Neural progenitor cell (in vitro differentiated cells): ENCODE results near the gene CAPZB. TPM values are rescaled to one million over a fixed set of nuclear protein-coding genes. Genes with fewer than 3 reads are reported as not detected.

Experiments used
- DNase-seq: peaks from one replicate; pipeline ENCODE4 v3.0.0-alpha.2; 2016; ENCODE audit warnings: low spot score
- H2AFZ ChIP-seq: fragments of 200-600 bp; sonication (generic); replicated peaks from 2 replicates; pipeline ENCODE4 v1.6.1; 2016; ENCODE audit warnings: antibody characterized with exemption
- H3F3A ChIP-seq: fragments of 200-600 bp; sonication (generic); 2 replicates; pipeline ENCODE4 v1.6.1; 2016; ENCODE audit warnings: antibody characterized with exemption, low read depth
- H3K27ac ChIP-seq: fragments of 200-600 bp; sonication (generic); 2 replicates; pipeline ENCODE4 v1.5.1; 2016; ENCODE audit warnings: mild to moderate bottlenecking
- H3K27me3 ChIP-seq: fragments of 200-600 bp; sonication (generic); 2 replicates; pipeline ENCODE4 v1.6.1; 2016; ENCODE audit warnings: mild to moderate bottlenecking, moderate library complexity
- H3K36me3 ChIP-seq: fragments of 200-600 bp; sonication (generic); 2 replicates; pipeline ENCODE4 v1.5.1; 2016
- H3K4me1 ChIP-seq: fragments of 200-600 bp; sonication (generic); 2 replicates; pipeline ENCODE4 v1.6.1; 2016; ENCODE audit warnings: mixed run types
- H3K4me2 ChIP-seq: fragments of 200-600 bp; sonication (generic); 2 replicates; pipeline ENCODE4 v1.6.1; 2016
- H3K4me3 ChIP-seq: fragments of 200-600 bp; sonication (generic); 2 replicates; pipeline ENCODE4 v1.5.1; 2016
- H3K79me2 ChIP-seq: fragments of 200-600 bp; sonication (generic); 2 replicates; pipeline ENCODE4 v1.6.1; 2016; ENCODE audit warnings: low read depth
- H3K9ac ChIP-seq: fragments of 200-600 bp; sonication (generic); 2 replicates; pipeline ENCODE4 v1.6.1; 2016
- H3K9me3 ChIP-seq: fragments of 200-600 bp; sonication (generic); 2 replicates; pipeline ENCODE4 v1.5.1; 2016; ENCODE audit warnings: low read depth
- H4K20me1 ChIP-seq: fragments of 200-600 bp; sonication (generic); 2 replicates; pipeline ENCODE4 v1.6.1; 2016; ENCODE audit warnings: low read depth
- H3K27ac Mint-ChIP-seq: 3 replicates; pipeline ENCODE4 v1.8.0; 2021; ENCODE audit warnings: mixed read lengths
- H3K27me3 Mint-ChIP-seq: 2 replicates; pipeline ENCODE4 v1.8.0; 2022; ENCODE audit warnings: low read depth, mild to moderate bottlenecking, inconsistent platforms, moderate library complexity, mixed read lengths; ENCODE audit not compliant: insufficient read depth
- H3K36me3 Mint-ChIP-seq: 3 replicates; pipeline ENCODE4 v1.8.0; 2021; ENCODE audit warnings: mixed read lengths
- H3K4me1 Mint-ChIP-seq: 3 replicates; pipeline ENCODE4 v1.8.0; 2021; ENCODE audit warnings: mixed read lengths
- H3K4me3 Mint-ChIP-seq: 3 replicates; pipeline ENCODE4 v1.8.0; 2021; ENCODE audit warnings: mild to moderate bottlenecking, moderate library complexity, mixed read lengths
- H3K9me3 Mint-ChIP-seq: 3 replicates; pipeline ENCODE4 v1.8.0; 2020; ENCODE audit warnings: mixed read lengths
- EZH2 ChIP-seq: fragments of 200-600 bp; sonication (generic); IDR thresholded peaks from 2 replicates; pipeline ENCODE4 v1.6.1; 2017; ENCODE audit warnings: antibody characterized with exemption, mild to moderate bottlenecking, moderate library complexity
- EZH2phosphoT487 ChIP-seq: fragments of 200-600 bp; sonication (generic); IDR thresholded peaks from 2 replicates; pipeline ENCODE4 v1.6.1; 2017; ENCODE audit warnings: antibody characterized with exemption
- total RNA-seq: library from RNA; depleted of rRNA; stranded (reverse); fragments of >200 nt; gene quantifications from 2 replicates; pipeline ENCODE4 v1.2.3, GENCODE V29; 2015; ENCODE audit warnings: low replicate concordance
- TF ChIP-seq, protein P1 (sequence below): fragments of 200-600 bp; sonication (generic); IDR thresholded peaks from 2 replicates; pipeline ENCODE4 v1.5.1; 2017; ENCODE audit warnings: antibody characterized with exemption, mild to moderate bottlenecking

The CAPZB gene
- total RNA-seq, 1 donor from 2014 or later, result 134 TPM

DNA sequence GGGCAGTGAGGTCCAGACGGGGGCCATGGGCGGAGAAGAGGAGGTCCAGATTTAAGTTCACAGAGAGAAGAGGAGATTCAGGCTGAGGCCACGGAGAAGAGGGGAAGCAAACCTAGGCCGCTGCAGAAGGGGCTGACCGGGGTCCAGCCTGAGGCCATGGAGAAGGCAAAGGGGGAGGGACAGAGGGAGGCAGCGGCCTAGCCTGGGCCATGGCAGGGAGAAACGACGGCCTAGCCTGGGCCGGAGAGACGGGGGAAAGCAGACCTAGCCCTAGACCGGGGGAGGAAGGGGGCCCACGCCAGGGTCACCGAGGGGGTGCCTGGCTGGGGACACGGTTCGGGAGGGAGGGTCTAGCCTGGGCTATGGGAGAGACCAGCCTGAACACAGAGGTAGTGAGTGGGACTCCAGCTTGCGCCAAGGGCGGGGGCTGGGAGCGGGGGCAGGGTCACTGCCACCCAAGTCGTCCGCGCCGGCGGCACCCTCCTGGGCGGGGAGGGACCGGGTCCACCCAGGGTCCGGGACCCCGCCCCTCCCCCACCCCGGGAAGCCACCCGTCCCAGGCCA is 459 bp downstream of the CAPZB start:
- Histone ChIP-seq H3K36me3 (no peaks in the 10 kb centered on the region), H3K9ac (peak overlapping the region; percentile 74), H3K4me1 (peaks cover 36% of the 10 kb centered on the region), H3K27ac (peak overlapping the region; percentile 59), H3K27me3 (no peaks in the 10 kb centered on the region), H4K20me1 (peaks cover 52% of the 10 kb centered on the region), H3K4me2 (peak overlapping the region; percentile 99), H2AFZ (no peak overlapping the region), H3K79me2 (peaks cover 58% of the 10 kb centered on the region), H3F3A (peaks cover 15% of the 10 kb centered on the region), H3K9me3 (no peaks in the 10 kb centered on the region), H3K4me3 (peak overlapping the region; percentile 90)
- peak overlapping the region; percentile 98 for H3K27ac Mint-ChIP-seq
- DNase-seq, result peak; percentile 65
- TF ChIP-seq, protein P1, sequence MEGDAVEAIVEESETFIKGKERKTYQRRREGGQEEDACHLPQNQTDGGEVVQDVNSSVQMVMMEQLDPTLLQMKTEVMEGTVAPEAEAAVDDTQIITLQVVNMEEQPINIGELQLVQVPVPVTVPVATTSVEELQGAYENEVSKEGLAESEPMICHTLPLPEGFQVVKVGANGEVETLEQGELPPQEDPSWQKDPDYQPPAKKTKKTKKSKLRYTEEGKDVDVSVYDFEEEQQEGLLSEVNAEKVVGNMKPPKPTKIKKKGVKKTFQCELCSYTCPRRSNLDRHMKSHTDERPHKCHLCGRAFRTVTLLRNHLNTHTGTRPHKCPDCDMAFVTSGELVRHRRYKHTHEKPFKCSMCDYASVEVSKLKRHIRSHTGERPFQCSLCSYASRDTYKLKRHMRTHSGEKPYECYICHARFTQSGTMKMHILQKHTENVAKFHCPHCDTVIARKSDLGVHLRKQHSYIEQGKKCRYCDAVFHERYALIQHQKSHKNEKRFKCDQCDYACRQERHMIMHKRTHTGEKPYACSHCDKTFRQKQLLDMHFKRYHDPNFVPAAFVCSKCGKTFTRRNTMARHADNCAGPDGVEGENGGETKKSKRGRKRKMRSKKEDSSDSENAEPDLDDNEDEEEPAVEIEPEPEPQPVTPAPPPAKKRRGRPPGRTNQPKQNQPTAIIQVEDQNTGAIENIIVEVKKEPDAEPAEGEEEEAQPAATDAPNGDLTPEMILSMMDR, result no peak
- TF ChIP-seq EZH2phosphoT487, result no peak
- no peak for TF ChIP-seq EZH2
- H3K9me3 Mint-ChIP-seq, result no peaks in the 10 kb centered on the region
- peaks cover 7% of the 10 kb centered on the region for H3K36me3 Mint-ChIP-seq
- peaks cover 4% of the 10 kb centered on the region for H3K27me3 Mint-ChIP-seq
- H3K4me1 Mint-ChIP-seq, result peaks cover 52% of the 10 kb centered on the region
- H3K4me3 Mint-ChIP-seq, result peak overlapping the region; percentile 97

DNA sequence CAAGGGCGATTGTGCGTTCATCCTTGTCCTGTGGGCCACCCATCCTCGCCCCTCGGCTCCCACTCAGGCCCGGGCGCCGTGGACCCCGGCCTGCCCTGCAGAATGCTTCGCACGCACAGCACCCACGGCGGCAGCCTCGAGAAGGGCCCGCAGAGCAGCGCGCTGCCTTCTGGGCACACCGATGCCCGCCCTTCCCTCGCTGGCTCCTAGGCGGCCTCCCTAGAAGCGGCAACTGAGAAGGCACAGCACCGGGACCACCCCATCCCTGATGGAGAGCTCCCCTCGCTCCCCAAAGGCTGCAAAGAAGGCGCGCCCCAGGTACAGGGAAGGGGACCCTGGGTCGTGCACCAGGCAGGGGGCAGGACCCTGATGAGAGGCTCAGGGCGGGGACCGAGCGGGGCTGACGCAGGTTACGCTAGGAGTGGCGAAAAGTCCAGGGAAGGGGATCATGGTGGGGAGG is 971 bp downstream of the CAPZB start:
- Histone ChIP-seq H3K27ac (no peak overlapping the region), H3K4me1 (peaks cover 40% of the 10 kb centered on the region), H3K9me3 (no peaks in the 10 kb centered on the region), H3K27me3 (no peaks in the 10 kb centered on the region), H3K9ac (peak overlapping the region; percentile 74), H3F3A (peaks cover 15% of the 10 kb centered on the region), H4K20me1 (peaks cover 57% of the 10 kb centered on the region), H3K36me3 (no peaks in the 10 kb centered on the region), H2AFZ (no peak overlapping the region), H3K79me2 (peaks cover 63% of the 10 kb centered on the region), H3K4me2 (peak overlapping the region; percentile 99), H3K4me3 (peak overlapping the region; percentile 90)
- Mint-ChIP-seq H3K9me3 (no peaks in the 10 kb centered on the region), H3K4me1 (peaks cover 57% of the 10 kb centered on the region), H3K4me3 (peak overlapping the region; percentile 97), H3K27ac (peak overlapping the region; percentile 98), H3K36me3 (peaks cover 7% of the 10 kb centered on the region), H3K27me3 (peaks cover 4% of the 10 kb centered on the region)
- TF ChIP-seq, protein P1, result no peak
- TF ChIP-seq EZH2 (no peak), EZH2phosphoT487 (no peak)
- peak; percentile 49 for DNase-seq

DNA sequence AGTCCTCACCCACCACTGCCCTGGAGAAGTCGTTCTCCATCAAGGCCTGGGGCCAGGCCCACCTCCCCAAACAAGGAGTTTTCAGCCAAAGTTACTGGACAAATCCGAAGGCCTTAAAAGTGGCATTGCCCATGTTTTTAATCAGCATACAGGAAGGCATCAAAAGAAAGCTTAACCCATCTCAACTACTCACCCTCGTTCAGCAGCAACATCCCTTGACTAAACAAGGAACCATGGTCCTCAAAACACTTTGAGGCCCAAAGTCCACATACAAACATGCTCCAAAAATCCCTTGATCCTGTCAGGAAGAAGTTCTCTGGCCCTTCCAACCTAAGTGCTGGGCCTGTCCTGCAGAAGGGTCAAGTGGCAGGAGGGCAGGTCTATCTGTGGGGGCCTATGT is 1.6 kb downstream of the CAPZB start:
- no peak for TF ChIP-seq EZH2phosphoT487
- TF ChIP-seq, protein P1, result no peak
- no peak for TF ChIP-seq EZH2
- no peak for DNase-seq
- Mint-ChIP-seq H3K4me3 (peak overlapping the region; percentile 97), H3K36me3 (peaks cover 7% of the 10 kb centered on the region), H3K9me3 (no peaks in the 10 kb centered on the region), H3K27me3 (peaks cover 4% of the 10 kb centered on the region), H3K27ac (peak overlapping the region; percentile 54), H3K4me1 (peaks cover 57% of the 10 kb centered on the region)
- Histone ChIP-seq H3K79me2 (peaks cover 70% of the 10 kb centered on the region), H3F3A (peaks cover 15% of the 10 kb centered on the region), H3K36me3 (no peaks in the 10 kb centered on the region), H4K20me1 (peaks cover 63% of the 10 kb centered on the region), H3K9ac (peak overlapping the region; percentile 74), H3K4me3 (peak overlapping the region; percentile 90), H3K4me2 (peak overlapping the region; percentile 99), H3K27me3 (no peaks in the 10 kb centered on the region), H3K9me3 (no peaks in the 10 kb centered on the region), H2AFZ (no peak overlapping the region), H3K27ac (no peak overlapping the region), H3K4me1 (peaks cover 40% of the 10 kb centered on the region)
